IPS-18c (cell line): Measurements from ENCODE around the gene HDGFL2.
"Not testable (repeated sequence)": the region's sequence is repeated elsewhere in the genome, so short reads cannot be mapped to it uniquely, and the experiment has no call there.

Experiments used
- H3K4me3 ChIP-seq: 2 replicates; pipeline ENCODE4 v1.7.0; 2013; ENCODE audit warnings: low read depth, mild to moderate bottlenecking, low read length, moderate library complexity; ENCODE audit not compliant: insufficient read depth
- H3K9me3 ChIP-seq: one replicate; pipeline ENCODE4 v1.6.1; 2013; ENCODE audit warnings: mild to moderate bottlenecking, low read length, moderate library complexity; ENCODE audit not compliant: control insufficient read depth, insufficient read depth

HDGFL2 gene

GRCh38 chr19:4533835-4534424, 61.8 kb downstream of the HDGFL2 start:
- H3K4me3 ChIP-seq: no peak overlapping the region
- peaks cover under 1% of the 10 kb centered on the region for H3K9me3 ChIP-seq

DNA sequence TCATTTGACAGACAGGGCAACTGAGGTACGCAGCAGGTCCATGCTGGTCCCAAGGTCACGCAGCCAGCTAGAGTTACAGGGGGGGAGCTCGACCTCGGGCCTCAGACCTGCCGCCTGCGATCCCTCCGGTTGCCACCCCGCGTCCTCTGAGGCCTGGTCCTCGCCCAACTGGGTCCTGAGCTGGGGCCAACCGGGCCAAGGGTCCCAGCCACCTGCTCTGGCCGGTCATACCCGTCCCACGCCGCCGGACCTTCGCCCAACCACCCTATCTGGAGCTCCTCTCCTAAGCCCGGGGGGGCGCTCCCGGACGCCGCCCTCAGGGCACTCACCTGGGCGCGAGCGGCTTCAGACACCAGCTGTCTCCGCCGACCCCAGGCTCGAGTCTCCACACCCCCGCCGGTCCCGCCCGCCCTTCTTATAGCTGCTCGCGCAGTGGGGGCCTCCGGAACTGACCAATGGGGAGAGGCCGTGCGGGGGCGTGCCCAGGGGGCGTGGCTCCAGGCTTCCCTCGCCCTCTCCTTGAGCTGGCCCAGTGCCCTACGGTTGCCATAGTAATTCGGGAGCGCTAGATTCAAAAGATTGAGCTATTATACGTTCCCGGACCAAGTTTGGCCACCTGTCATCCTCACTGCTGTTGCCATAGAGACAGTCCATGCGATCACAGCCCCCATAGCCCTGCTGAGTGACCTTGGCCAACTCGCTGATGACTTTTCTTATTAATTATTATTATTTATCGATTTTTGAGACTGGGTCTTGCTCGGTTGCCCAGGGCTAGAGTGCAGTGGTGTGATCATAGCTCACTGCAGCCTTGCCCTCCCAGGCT, 63.0 kb downstream of the HDGFL2 start, which contains the start of gene PLIN5:
PLIN5 (minus strand) TSS at position 389 of the 823 bp plus-strand sequence. CDS start 1,150 bp downstream, outside the sequence.
- Histone ChIP-seq H3K4me3 (peak within 1 kb of the TSS; percentile 31; the same call in 1 of the 2 replicates), H3K9me3 (peaks cover 3% of the 10 kb centered on the region)

- peaks cover 9% of the 10 kb centered on the region for H3K9me3 ChIP-seq
- H3K4me3 ChIP-seq: no peak overlapping the region
Measured at GRCh38 chr19:4536798-4537197, 64.7 kb downstream of the HDGFL2 start.

- H3K4me3 ChIP-seq: no peak overlapping the region
Measured at GRCh38 chr19:4537953-4538600, 66.0 kb downstream of the HDGFL2 start.

GRCh38 chr19:4538601-4538954, 66.5 kb downstream of the HDGFL2 start:
- no peak overlapping the region for H3K4me3 ChIP-seq
- H3K9me3 ChIP-seq: peaks cover 9% of the 10 kb centered on the region

More at GRCh38 chr19:4537953-4538600, 66.0 kb downstream of the HDGFL2 start:
- H3K9me3 ChIP-seq: peaks cover 9% of the 10 kb centered on the region

DNA sequence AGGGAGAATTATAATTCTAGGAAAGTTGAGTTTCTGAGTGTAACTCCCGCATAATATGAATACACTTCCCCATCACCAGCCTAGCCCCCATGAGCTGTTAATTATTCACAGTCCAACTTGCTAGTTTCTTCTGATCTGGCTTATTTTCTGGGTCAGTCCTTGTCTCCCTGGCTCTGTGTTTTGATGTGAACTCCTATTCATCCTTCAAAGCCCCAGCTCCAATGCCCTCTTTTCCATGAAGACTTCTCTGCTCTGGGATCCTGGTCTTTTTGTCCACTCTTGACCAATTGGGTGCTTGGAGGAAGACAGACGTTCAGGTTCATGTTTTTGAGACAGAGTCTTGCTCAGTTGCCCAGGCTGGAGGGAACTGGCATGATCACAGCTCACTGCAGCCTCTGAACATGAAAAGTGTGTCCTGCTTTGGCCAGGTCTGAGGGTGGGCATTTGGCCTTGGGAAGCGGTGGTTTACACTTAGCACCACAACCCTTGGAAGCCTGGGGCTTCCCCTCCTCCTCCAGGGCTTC, 67.1 kb downstream of the HDGFL2 start:
- Histone ChIP-seq H3K9me3 (peaks cover 9% of the 10 kb centered on the region), H3K4me3 (no peak overlapping the region)

DNA sequence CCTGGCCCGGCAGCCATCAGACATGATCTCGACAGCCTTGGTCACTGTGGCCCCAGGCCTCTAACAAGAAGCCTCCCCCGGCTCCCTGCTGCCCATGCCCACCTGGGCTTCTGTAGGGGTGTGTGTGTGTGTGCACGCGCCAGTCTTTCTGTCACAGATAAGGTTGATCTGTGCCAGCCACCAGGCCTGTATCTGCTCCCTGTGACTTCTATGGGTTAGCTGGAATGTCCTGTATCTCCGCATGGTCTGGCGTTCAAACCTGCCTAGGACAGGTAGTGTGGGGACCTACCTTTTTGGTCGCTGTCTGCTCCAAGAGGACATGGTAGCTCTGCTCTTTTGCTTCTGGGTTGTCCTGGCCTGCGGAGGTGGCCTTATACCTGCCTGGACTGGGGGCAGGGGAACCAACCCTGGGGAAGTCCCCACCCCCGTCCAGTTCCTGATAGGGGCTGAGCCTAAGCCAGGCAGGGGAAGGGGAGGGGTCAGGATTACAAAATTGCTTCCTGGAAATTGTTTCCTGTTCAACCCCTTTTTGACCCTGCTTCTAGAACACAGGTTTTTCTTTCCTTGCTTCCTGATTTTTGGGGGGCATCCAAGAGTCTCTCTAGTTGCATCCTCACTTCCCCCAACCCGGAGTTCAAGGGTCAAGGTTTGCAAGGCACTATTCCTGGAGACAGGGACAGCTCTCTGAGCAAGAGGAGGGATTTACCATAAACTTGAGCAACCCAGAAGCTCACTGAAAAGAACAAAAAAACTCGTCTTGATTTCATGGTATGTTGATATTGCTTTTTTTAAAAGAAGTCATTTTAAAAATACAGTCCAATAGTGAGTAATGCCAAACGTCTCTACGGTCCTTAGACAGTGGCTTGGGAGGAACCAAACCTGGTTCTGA, 67.8 kb downstream of the HDGFL2 start, which contains the start of gene LRG1:
LRG1 (minus strand) TSS at position 344 of the 889 bp plus-strand sequence; CDS start at position 321, 23 bp downstream.
- Histone ChIP-seq H3K4me3 (no peak within 1 kb of the TSS), H3K9me3 (peaks cover 9% of the 10 kb centered on the region)

- Histone ChIP-seq H3K4me3 (no peak overlapping the region), H3K9me3 (peaks cover 9% of the 10 kb centered on the region)
Measured at GRCh38 chr19:4541114-4541805, 69.2 kb downstream of the HDGFL2 start.

DNA sequence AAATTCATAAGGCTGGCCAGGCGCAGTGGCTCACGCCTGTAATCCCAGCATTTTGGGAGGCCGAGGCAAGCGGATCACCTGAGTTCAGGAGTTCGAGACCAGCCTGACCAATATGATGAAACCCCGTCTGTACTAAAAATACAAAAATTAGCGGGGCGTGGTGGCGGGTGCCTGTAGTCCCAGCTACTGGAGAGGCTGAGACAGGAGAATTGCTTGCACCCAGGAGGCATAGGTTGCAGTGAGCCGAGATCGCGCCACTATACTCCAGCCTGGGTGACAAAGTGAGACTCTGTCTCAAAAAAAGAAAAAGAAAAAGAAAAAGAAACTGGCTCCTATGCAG, 69.7 kb downstream of the HDGFL2 start:
- H3K9me3 ChIP-seq, H3K4me3 ChIP-seq: not testable (repeated sequence)

DNA sequence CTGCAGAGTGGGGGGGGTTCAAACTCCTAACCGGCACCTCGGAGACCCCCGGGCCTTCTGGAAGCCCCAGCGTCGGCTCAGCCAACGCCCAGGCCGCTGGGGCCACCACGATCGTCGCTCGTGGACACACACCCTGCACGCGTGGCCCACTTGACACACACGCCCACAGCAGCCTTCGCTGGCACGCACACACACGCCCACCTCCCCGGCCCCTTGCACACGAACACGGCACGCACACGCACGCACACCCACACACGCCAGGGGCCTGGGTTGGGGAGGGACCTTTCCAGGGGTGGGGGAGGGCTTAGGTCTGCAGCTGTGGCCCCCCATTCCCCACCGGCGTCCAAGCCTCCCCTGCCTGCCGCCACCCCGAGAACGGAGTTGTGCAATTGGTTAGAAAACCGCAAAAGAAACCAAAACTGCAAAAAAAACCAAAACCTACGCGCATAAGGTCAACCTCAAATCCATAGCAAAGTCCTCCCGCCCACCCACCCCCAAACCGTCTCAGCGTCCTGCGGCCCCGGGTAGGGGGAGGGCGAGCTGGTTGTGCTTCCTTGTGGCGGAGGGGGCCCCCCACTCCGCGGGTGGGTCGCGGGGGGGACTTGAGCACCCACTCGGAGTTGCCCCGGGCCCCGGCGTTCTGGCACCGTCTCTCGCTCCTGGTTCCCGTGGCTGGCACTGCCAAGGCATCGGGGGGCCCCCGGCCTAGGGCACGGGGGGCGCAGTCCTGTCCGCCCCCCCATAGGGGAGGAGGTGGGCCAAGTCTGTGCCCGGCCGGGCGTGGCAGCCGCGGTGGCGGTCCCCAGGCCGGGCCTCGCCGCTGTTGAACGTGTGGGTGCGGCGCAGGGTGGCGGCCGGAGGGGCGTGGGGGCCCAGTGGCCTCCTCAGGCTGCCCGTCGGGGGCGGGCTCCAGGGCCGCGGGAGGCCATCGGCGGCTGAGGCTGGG, 71.1 kb downstream of the HDGFL2 start:
- Histone ChIP-seq H3K4me3 (no peak overlapping the region), H3K9me3 (peaks cover 9% of the 10 kb centered on the region)

GRCh38 chr19:4543842-4544647, 71.9 kb downstream of the HDGFL2 start:
- H3K4me3 ChIP-seq: no peak overlapping the region
- peaks cover 7% of the 10 kb centered on the region for H3K9me3 ChIP-seq

- no peak overlapping the region for H3K4me3 ChIP-seq
Measured at GRCh38 chr19:4547303-4548237, 75.5 kb downstream of the HDGFL2 start.

GRCh38 chr19:4548238-4548584, 76.1 kb downstream of the HDGFL2 start:
- Histone ChIP-seq H3K9me3 (no peaks in the 10 kb centered on the region), H3K4me3 (no peak overlapping the region)

More at GRCh38 chr19:4547303-4548237, 75.5 kb downstream of the HDGFL2 start:
- H3K9me3 ChIP-seq: no peaks in the 10 kb centered on the region

GRCh38 chr19:4550018-4550417, 77.9 kb downstream of the HDGFL2 start:
- Histone ChIP-seq H3K4me3 (no peak overlapping the region), H3K9me3 (no peaks in the 10 kb centered on the region)
